ENCODE results near the gene MLLT1. TPM values are rescaled to one million over a fixed set of nuclear protein-coding genes. Genes with fewer than 3 reads are reported as not detected.

MLLT1 gene
- total RNA-seq, 1 donor from 2014 or later, result 5.6 TPM

DNA sequence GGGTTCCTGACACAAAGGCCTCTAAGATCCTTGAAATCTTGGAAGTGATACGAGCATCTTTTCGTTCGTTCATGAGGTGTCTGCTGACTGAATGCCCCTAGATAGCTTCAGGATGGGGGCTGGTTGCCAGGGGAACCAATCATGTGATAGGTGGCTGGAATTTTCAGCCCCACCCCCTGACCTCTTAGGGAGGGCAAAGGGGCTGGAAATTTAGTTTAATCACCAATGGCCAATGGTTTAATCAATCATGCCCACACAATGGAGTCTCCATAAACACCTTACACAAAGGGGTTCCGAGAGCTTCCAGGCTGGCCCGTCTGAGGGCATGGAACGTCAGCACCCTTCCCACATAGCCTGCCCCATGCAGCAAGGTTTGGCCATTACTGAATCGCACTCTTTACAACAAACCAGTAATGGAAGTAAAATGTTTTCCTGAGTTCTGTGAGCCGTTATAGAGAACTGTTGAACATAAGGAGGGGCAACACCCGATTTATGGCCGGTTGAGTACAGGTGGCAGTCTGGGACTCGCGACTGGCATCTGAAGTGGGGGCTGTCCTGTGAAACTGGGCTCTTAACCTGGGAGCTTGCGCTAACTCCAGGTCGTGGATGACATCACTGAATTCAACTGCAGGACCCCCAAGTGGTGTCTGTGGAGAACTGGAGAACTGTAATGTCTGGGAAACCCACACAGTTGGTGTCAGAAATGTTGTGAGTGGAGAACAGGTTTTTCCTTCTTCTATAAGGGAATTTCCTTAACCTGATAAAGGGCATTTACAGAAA is 25.6 kb downstream of the MLLT1 start:
- H3K36me3 ChIP-seq, result no peaks in the 10 kb centered on the region
- no peak overlapping the region for H3K27ac Mint-ChIP-seq
- DNase-seq (ENCODE audit: low spot score), result no peak

DNA sequence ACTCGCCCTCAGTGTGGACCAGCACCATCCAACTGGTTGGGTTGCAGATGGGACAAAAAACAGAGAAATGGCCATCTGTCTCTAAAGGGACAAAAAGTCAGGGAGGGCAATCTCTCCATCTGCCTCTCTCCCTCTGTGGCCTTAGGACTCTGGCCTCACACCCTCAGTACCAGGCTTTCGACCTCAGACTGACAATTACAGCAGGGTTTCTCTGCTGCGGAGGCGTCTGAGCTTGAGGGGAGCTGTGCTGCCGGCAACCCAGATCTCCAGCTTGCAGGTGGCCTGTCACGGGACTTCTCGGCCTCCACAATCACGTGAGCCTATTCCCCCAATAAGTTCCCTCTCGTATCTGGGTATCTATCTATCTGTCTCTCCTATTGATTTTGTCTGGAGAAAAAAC is 27.7 kb downstream of the MLLT1 start:
- H3K79me2 ChIP-seq (ENCODE audit: low read depth), result peaks cover 97% of the 10 kb centered on the region
- no peaks in the 10 kb centered on the region for H3F3A ChIP-seq (ENCODE audit: low read depth)
- Mint-ChIP-seq H3K4me3 (no peak overlapping the region), H3K27me3 (ENCODE audit: insufficient read depth, low read depth) (no peaks in the 10 kb centered on the region), H3K4me1 (peaks cover 9% of the 10 kb centered on the region), H3K36me3 (peaks cover 66% of the 10 kb centered on the region), H3K9me3 (peaks cover 14% of the 10 kb centered on the region), H3K27ac (no peak overlapping the region)
- no peak overlapping the region for H2AFZ ChIP-seq (replicated peaks)
- peaks cover 7% of the 10 kb centered on the region for H3K4me1 ChIP-seq
- H3K9me3 ChIP-seq (ENCODE audit: low read depth), result no peaks in the 10 kb centered on the region
- TF ChIP-seq EZH2phosphoT487 (IDR thresholded peaks at IDR 0.05) (no peak), EZH2 (IDR thresholded peaks at IDR 0.05) (no peak)
- TF ChIP-seq, protein P1, sequence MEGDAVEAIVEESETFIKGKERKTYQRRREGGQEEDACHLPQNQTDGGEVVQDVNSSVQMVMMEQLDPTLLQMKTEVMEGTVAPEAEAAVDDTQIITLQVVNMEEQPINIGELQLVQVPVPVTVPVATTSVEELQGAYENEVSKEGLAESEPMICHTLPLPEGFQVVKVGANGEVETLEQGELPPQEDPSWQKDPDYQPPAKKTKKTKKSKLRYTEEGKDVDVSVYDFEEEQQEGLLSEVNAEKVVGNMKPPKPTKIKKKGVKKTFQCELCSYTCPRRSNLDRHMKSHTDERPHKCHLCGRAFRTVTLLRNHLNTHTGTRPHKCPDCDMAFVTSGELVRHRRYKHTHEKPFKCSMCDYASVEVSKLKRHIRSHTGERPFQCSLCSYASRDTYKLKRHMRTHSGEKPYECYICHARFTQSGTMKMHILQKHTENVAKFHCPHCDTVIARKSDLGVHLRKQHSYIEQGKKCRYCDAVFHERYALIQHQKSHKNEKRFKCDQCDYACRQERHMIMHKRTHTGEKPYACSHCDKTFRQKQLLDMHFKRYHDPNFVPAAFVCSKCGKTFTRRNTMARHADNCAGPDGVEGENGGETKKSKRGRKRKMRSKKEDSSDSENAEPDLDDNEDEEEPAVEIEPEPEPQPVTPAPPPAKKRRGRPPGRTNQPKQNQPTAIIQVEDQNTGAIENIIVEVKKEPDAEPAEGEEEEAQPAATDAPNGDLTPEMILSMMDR (IDR thresholded peaks at IDR 0.05), result no peak
- no peak overlapping the region for H3K9ac ChIP-seq
- H3K27me3 ChIP-seq, result no peaks in the 10 kb centered on the region
- H3K4me3 ChIP-seq, result no peak overlapping the region
- no peak for DNase-seq (ENCODE audit: low spot score)
- no peak overlapping the region for H3K4me2 ChIP-seq
- H3K27ac ChIP-seq, result no peak overlapping the region
- H3K36me3 ChIP-seq, result no peaks in the 10 kb centered on the region
- H4K20me1 ChIP-seq (ENCODE audit: low read depth), result peaks cover 33% of the 10 kb centered on the region

More for the DNA sequence above, 25.6 kb downstream of the MLLT1 start:
- no peak for TF ChIP-seq EZH2phosphoT487 (IDR thresholded peaks at IDR 0.05)
- no peak for TF ChIP-seq EZH2 (IDR thresholded peaks at IDR 0.05)
- TF ChIP-seq, protein P1 (IDR thresholded peaks at IDR 0.05), result no peak
- Histone ChIP-seq H3K27ac (no peak overlapping the region), H3F3A (ENCODE audit: low read depth) (no peaks in the 10 kb centered on the region), H3K4me3 (no peak overlapping the region), H3K4me2 (peak overlapping the region; percentile 8), H3K27me3 (no peaks in the 10 kb centered on the region), H3K79me2 (ENCODE audit: low read depth) (peaks cover 97% of the 10 kb centered on the region), H3K4me1 (peaks cover 7% of the 10 kb centered on the region), H4K20me1 (ENCODE audit: low read depth) (peaks cover 40% of the 10 kb centered on the region), H3K9ac (no peak overlapping the region), H2AFZ (replicated peaks) (no peak overlapping the region), H3K9me3 (ENCODE audit: low read depth) (no peaks in the 10 kb centered on the region)
- Mint-ChIP-seq H3K9me3 (peaks cover 6% of the 10 kb centered on the region), H3K27me3 (ENCODE audit: insufficient read depth, low read depth) (peaks cover 2% of the 10 kb centered on the region), H3K4me1 (peaks cover 9% of the 10 kb centered on the region), H3K4me3 (no peak overlapping the region), H3K36me3 (peaks cover 69% of the 10 kb centered on the region)

DNA sequence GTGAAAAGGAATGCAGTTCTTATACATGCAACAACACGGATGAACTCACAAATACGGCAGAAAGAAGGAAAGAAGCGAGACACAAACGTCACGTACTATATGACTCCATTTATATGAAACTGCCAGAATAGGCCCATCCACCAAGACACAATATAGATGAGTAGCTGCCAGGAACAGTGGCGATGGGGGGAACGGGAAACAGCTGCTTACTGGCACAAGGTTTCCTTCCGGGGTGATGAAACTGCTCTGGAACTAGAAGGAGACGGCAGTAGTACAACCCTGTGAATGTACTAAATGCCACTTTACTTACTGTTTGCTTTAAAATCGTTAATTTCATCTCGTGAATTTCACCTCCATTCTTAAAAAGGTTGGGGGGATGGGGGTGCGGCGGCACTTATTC is 28.9 kb downstream of the MLLT1 start:
- TF ChIP-seq EZH2 (IDR thresholded peaks at IDR 0.05), result no peak
- no peak for TF ChIP-seq EZH2phosphoT487 (IDR thresholded peaks at IDR 0.05)
- TF ChIP-seq, protein P1 (IDR thresholded peaks at IDR 0.05), result no peak
- H3K4me3 ChIP-seq, result no peak overlapping the region
- no peak overlapping the region for H2AFZ ChIP-seq (replicated peaks)
- H3K36me3 Mint-ChIP-seq, result peaks cover 73% of the 10 kb centered on the region
- peaks cover 24% of the 10 kb centered on the region for H3K9me3 Mint-ChIP-seq
- no peaks in the 10 kb centered on the region for H3K9me3 ChIP-seq (ENCODE audit: low read depth)
- DNase-seq (ENCODE audit: low spot score), result no peak
- no peak overlapping the region for H3K4me2 ChIP-seq
- peaks cover 97% of the 10 kb centered on the region for H3K79me2 ChIP-seq (ENCODE audit: low read depth)
- peaks cover 5% of the 10 kb centered on the region for H3K36me3 ChIP-seq
- peak overlapping the region; percentile 17 for H3K27ac Mint-ChIP-seq
- H3K4me3 Mint-ChIP-seq, result no peak overlapping the region
- H3K4me1 Mint-ChIP-seq, result peaks cover 9% of the 10 kb centered on the region
- peaks cover 33% of the 10 kb centered on the region for H4K20me1 ChIP-seq (ENCODE audit: low read depth)
- H3K27me3 Mint-ChIP-seq (ENCODE audit: insufficient read depth, low read depth), result no peaks in the 10 kb centered on the region
- no peak overlapping the region for H3K9ac ChIP-seq
- H3K4me1 ChIP-seq, result peaks cover 7% of the 10 kb centered on the region
- no peak overlapping the region for H3K27ac ChIP-seq
- H3K27me3 ChIP-seq, result no peaks in the 10 kb centered on the region
- H3F3A ChIP-seq (ENCODE audit: low read depth), result no peaks in the 10 kb centered on the region
